Measurements from ENCODE around the gene LILRB3.

DNA sequence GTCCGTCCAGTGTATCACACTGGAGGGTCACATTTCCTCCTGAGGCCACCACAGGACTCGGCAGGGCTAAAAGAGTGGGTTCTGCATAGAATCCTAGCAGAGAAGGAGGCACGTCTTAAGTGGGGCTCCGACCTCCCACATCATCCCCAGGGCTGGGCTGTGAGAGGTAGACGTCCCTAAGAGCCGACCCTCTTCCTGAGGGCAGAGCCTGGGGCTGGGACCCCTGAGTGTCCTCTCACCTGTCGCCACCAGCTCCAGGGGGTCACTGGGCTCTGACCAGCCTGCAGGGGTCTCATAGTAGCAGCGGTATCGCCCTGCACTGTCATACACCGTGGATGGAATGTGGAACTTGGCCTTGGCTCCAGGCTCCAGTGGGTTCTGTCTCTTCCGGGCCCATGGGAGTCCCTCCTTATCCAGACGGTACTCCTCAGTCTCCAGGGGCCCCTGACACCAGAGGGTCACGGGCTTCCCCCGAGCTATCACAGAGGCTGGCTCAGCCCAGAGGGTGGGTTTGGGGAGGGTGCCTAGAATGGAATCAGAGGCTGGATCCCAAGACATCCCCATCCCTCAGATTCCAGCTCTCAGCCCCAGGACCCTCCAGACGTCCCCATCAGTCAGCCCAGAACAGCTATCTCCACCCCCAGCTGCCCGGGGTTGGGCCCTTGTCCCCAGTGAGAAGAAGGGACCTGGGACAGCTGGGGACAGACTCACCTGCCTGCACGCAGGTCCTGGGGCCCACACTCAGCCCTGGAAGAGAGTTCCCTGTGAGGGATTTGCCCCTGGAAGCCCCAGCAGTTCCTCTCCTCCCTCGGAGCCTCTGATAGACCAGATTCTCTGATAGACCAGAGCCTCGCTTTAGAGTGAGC is 33.7 kb upstream of the LILRB3 start:
- TF ChIP-seq POLR2AphosphoS5 (IDR thresholded peaks at IDR 0.05) (no peak), POLR2A (IDR thresholded peaks at IDR 0.05) (no peak)

Data from prostate gland (tissue), 1 donor.